Measurements from ENCODE around the gene PLEKHB2.

DNA sequence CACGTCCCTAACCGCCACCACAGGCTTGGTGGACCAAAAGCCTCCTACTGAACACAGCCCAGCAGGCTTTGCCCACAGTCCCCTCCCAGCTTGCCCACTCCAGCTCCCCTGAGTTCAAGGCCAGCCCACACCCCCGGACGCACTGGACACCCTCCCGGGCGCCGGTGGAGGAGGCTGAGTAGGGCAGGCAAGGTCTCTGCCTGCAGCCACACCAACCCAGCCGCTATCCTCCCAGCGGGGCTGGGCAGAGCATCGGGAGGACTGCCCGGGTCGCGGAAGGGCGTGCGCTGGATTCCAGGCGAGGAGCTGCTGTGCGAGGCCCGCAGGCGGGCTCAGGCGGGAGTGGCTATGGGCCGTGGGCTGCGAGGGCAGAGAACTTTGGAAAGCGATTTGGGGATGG, 49.5 kb downstream of the PLEKHB2 start:
- TF ChIP-seq POLR2A (IDR thresholded peaks at IDR 0.05; ENCODE audit: low read length) (no peak), GATA1 (IDR thresholded peaks at IDR 0.05; ENCODE audit: low read depth, low read length) (no peak)
